ENCODE results near the gene ITPRIP. TPM values are rescaled to one million over a fixed set of nuclear protein-coding genes. Genes with fewer than 3 reads are reported as not detected.

Gene ITPRIP
- total RNA-seq, 1 experiment from 2014 or later = 24.8 TPM

DNA sequence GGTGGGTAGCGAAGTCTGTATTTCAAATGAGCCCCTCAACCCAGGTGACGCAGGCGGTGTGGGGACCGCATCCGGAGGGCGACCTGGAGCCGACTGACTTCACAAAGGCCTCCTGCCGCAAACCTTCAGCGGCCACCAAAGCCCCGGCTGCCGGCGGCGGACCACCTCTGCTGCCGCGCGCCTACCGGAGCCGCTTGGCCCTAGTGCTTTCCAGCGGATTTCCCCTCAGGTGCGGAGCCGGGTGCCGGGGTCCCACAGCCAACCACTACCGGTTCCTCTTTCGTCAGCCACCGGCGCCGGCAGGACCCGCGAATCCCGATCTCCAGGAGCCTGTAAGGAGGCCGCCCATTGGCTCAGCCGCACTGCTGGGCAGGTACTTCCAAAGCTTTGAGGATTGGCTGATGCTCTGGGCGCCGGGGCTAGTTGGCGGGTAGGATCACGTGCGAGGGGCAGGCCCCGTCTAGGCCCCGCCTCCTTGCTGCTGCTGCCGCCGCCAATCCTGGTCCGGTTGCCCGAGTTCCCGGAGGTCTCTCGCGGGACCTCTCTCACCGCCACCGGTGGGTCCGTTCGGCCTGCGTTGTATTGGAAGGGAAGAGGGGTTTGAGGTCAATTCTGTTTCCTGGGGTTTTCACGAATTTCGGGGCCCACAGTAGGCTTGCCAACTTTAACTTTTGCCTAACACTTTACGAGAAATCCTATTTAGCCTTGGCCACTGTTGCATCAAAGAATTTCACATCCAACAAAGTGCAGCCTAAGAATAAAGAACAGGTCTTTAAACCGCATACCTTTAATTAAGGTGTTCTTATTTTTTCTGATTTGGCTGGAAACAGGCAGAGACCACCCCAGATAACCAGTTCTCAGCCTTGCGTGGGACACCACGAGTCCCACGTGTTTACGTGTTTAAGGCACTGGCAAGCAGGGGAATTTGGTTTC, 69.3 kb downstream of the ITPRIP start, which contains the start of gene GSTO2:
TSS of gene GSTO2 (plus strand) at position 472 of the 933 bp plus-strand sequence. CDS start 5,732 bp downstream, outside the sequence.
- peak within 1 kb of the TSS; percentile 81 for H3K27ac ChIP-seq (ENCODE audit: low read depth, low read length, poor library complexity, severe bottlenecking)
- CTCF ChIA-PET = interaction anchor here (1.0 kb wide), 1 partner anchor 85 kb away, joined by 5 read pairs; the partner anchor contains the start of gene CFAP58
- peak; percentile 99 for DNase-seq (ENCODE audit: low spot score)
- H3K36me3 ChIP-seq (ENCODE audit: insufficient read depth, low read length, poor library complexity, severe bottlenecking) = peaks cover 38% of the 10 kb centered on the region
- H3K4me3 ChIP-seq (ENCODE audit: low read depth, low read length, poor library complexity, severe bottlenecking) = peak within 1 kb of the TSS; percentile 68
- intact Hi-C loops (cut with micrococcal nuclease; ENCODE audit: unreplicated experiment) = loop anchor here (5.0 kb wide), 1 partner anchor 382 kb away; no protein-coding TSS in a partner anchor
- peaks cover 11% of the 10 kb centered on the region for H3K4me1 ChIP-seq (ENCODE audit: insufficient read depth, low read length, poor library complexity, severe bottlenecking)
- BruUV-seq (replicated peaks) = TSS peak; percentile 75
- no peaks in the 10 kb centered on the region for H3K9me3 ChIP-seq (ENCODE audit: low read depth, low read length, poor library complexity, severe bottlenecking)
- no peak for TF ChIP-seq EZH2 (IDR thresholded peaks at IDR 0.05; ENCODE audit: borderline replicate concordance, low read depth, low read length, poor library complexity, severe bottlenecking)
- TF ChIP-seq, protein P1, sequence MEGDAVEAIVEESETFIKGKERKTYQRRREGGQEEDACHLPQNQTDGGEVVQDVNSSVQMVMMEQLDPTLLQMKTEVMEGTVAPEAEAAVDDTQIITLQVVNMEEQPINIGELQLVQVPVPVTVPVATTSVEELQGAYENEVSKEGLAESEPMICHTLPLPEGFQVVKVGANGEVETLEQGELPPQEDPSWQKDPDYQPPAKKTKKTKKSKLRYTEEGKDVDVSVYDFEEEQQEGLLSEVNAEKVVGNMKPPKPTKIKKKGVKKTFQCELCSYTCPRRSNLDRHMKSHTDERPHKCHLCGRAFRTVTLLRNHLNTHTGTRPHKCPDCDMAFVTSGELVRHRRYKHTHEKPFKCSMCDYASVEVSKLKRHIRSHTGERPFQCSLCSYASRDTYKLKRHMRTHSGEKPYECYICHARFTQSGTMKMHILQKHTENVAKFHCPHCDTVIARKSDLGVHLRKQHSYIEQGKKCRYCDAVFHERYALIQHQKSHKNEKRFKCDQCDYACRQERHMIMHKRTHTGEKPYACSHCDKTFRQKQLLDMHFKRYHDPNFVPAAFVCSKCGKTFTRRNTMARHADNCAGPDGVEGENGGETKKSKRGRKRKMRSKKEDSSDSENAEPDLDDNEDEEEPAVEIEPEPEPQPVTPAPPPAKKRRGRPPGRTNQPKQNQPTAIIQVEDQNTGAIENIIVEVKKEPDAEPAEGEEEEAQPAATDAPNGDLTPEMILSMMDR (conservative IDR thresholded peaks at IDR 0.05; ENCODE audit: low read depth, low read length) = no peak
- POLR2A ChIA-PET (ENCODE audit: low non-redundant PET) = interaction anchor here (0.6 to 1.2 kb wide), 2 partner anchors 12 to 168 kb away, joined by 3 read pairs; no protein-coding TSS in a partner anchor
- H3K27me3 ChIP-seq (replicated peaks; ENCODE audit: insufficient read depth, low read depth, low read length, poor library complexity) = no peaks in the 10 kb centered on the region

DNA sequence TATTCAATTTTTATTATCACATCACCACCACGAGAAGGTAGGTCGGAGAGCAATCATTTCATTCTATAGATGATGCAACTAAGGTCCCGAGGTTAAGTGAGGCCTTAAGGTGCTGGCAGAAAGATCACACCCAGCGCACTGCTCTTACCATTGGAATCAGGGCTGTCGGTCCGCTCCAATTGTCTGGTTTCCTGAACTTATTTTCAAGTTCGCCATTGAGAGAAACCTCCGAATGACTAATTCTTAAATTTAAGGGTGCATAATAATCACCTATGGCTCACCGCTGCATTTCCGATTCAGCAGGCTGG, 69.9 kb downstream of the ITPRIP start:
- H3K27ac ChIP-seq (ENCODE audit: low read depth, low read length, poor library complexity, severe bottlenecking) = peak overlapping the region; percentile 81
- TF ChIP-seq, protein P1 (conservative IDR thresholded peaks at IDR 0.05; ENCODE audit: low read depth, low read length) = no peak
- TF ChIP-seq EZH2 (IDR thresholded peaks at IDR 0.05; ENCODE audit: borderline replicate concordance, low read depth, low read length, poor library complexity, severe bottlenecking) = no peak
- H3K27me3 ChIP-seq (replicated peaks; ENCODE audit: insufficient read depth, low read depth, low read length, poor library complexity) = no peaks in the 10 kb centered on the region
- peak overlapping the region; percentile 68 for H3K4me3 ChIP-seq (ENCODE audit: low read depth, low read length, poor library complexity, severe bottlenecking)
- DNase-seq (ENCODE audit: low spot score) = no peak
- intact Hi-C loops (cut with micrococcal nuclease; ENCODE audit: unreplicated experiment) = loop anchor here (5.0 kb wide), 1 partner anchor 381 kb away; no protein-coding TSS in a partner anchor
- no peaks in the 10 kb centered on the region for H3K9me3 ChIP-seq (ENCODE audit: low read depth, low read length, poor library complexity, severe bottlenecking)
- POLR2A ChIA-PET (ENCODE audit: low non-redundant PET) = interaction anchor here (0.6 kb wide), 1 partner anchor 168 kb away, joined by 3 read pairs; no protein-coding TSS in a partner anchor
- H3K36me3 ChIP-seq (ENCODE audit: insufficient read depth, low read length, poor library complexity, severe bottlenecking) = peaks cover 44% of the 10 kb centered on the region
- CTCF ChIA-PET = interaction anchor here (1.0 kb wide), 1 partner anchor 85 kb away, joined by 5 read pairs; the partner anchor contains the start of gene CFAP58
- BruUV-seq (replicated peaks) = TSS peak; percentile 69
- peaks cover 11% of the 10 kb centered on the region for H3K4me1 ChIP-seq (ENCODE audit: insufficient read depth, low read length, poor library complexity, severe bottlenecking)

DNA sequence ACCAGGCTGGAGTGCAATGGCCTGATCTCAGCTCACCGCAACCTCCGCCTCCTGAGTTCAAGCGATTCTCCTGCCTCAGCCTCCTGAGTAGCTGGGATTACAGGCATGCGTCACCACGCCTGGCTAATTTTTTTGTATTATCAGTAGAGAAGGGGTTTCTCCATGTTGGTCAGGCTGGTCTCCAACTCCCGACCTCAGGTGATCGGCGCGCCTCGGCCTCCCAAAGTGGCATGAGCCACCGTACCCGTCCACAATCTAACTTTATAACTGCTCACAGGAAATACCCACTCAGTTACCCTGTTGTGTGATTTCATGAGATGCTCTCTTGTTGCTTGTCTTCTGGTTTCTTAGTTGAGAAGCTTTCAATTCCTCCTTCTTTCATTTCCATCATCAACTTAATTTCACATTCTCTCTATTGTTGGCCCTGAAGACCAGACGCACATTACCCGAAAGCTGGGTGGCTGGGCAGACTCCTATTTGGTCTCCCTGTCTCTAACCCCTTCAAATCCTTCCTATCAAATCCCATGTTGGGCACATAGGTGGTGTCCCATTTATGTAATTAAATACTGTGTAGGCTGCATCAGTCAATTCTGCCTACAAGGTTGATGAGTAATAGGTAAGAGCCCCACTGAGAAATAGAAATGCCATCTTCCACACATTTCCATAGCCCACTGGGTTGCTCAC, 70.4 kb downstream of the ITPRIP start:
- Histone ChIP-seq H3K36me3 (ENCODE audit: insufficient read depth, low read length, poor library complexity, severe bottlenecking) (peaks cover 49% of the 10 kb centered on the region), H3K4me3 (ENCODE audit: low read depth, low read length, poor library complexity, severe bottlenecking) (peak overlapping the region; percentile 68), H3K27ac (ENCODE audit: low read depth, low read length, poor library complexity, severe bottlenecking) (no peak overlapping the region), H3K9me3 (ENCODE audit: low read depth, low read length, poor library complexity, severe bottlenecking) (no peaks in the 10 kb centered on the region), H3K4me1 (ENCODE audit: insufficient read depth, low read length, poor library complexity, severe bottlenecking) (peaks cover 11% of the 10 kb centered on the region), H3K27me3 (replicated peaks; ENCODE audit: insufficient read depth, low read depth, low read length, poor library complexity) (no peaks in the 10 kb centered on the region)
- no TSS peak for BruUV-seq (replicated peaks)
- CTCF ChIA-PET = no interaction called here
- TF ChIP-seq EZH2 (IDR thresholded peaks at IDR 0.05; ENCODE audit: borderline replicate concordance, low read depth, low read length, poor library complexity, severe bottlenecking) = no peak
- TF ChIP-seq, protein P1 (conservative IDR thresholded peaks at IDR 0.05; ENCODE audit: low read depth, low read length) = no peak
- intact Hi-C loops (cut with micrococcal nuclease; ENCODE audit: unreplicated experiment) = loop anchor here (5.0 kb wide), 1 partner anchor 381 kb away; no protein-coding TSS in a partner anchor
- no peak for DNase-seq (ENCODE audit: low spot score)
- POLR2A ChIA-PET (ENCODE audit: low non-redundant PET) = no interaction called here
